Kidney (tissue), 14 donors: ENCODE results near the gene NDUFS2. TPM values are rescaled to one million over a fixed set of nuclear protein-coding genes. Genes with fewer than 3 reads are reported as not detected.

Source experiments
- DNase-seq, 5 donors: peaks; one replicate each; pipeline ENCODE4 v3.0.0-alpha.2; 2013 to 2020
- FAIRE-seq: peaks from 2 replicates; lab custom pipeline; 2012; peaks lifted over from hg19 to GRCh38; lab: Jason Lieb, UNC
- H3K27ac ChIP-seq, 2 donors: one replicate each; pipeline ENCODE4 v1.7.0; 2013; ENCODE audit warnings: low read depth in 2 of 2, low read length in 2 of 2, inconsistent platforms in 1 of 2
- H3K27me3 ChIP-seq: one replicate; pipeline ENCODE4 v1.7.1; 2013; ENCODE audit warnings: low read length, inconsistent platforms; ENCODE audit not compliant: control insufficient read depth, insufficient read depth
- H3K36me3 ChIP-seq, 3 donors: one replicate each; pipeline versions ENCODE4 v1.7.0 to v1.7.1; 2013; ENCODE audit warnings: low read length in 3 of 3, control low read depth in 1 of 3, inconsistent platforms in 1 of 3; ENCODE audit not compliant: insufficient read depth in 3 of 3, control insufficient read depth in 2 of 3
- H3K4me1 ChIP-seq, 3 donors: one replicate each; pipeline versions ENCODE4 v1.7.0 to v1.7.1; 2013; ENCODE audit warnings: low read length in 3 of 3, inconsistent platforms in 1 of 3, low read depth in 1 of 3; ENCODE audit not compliant: control insufficient read depth in 2 of 3, insufficient read depth in 2 of 3
- H3K4me3 ChIP-seq, 3 donors: one replicate each; pipeline versions ENCODE4 v1.7.0 to v1.8.1; 2013; ENCODE audit warnings: low read length in 3 of 3, control low read depth in 1 of 3, inconsistent platforms in 1 of 3
- H3K9ac ChIP-seq, 3 donors: one replicate each; pipeline versions ENCODE4 v1.7.0 to v1.7.1; 2013; ENCODE audit warnings: low read length in 3 of 3, control low read depth in 1 of 3, inconsistent platforms in 1 of 3
- H3K9me3 ChIP-seq, 3 donors: one replicate each; pipeline versions ENCODE4 v1.7.0 to v1.7.1; 2013; ENCODE audit warnings: low read length in 3 of 3, control low read depth in 1 of 3, inconsistent platforms in 1 of 3; ENCODE audit not compliant: control insufficient read depth in 2 of 3, insufficient read depth in 1 of 3
- intact Hi-C: fragments of 100-400 bp; cut with DNase I; formaldehyde crosslinking; loops from one replicate; pipeline ENCODE4 v1.11.1; 2022
- polyA plus RNA-seq: library from polyadenylated mRNA; stranded (reverse); fragments of 350-450 nt; fragmentation: Illumina TruSeq; extraction: RNeasy Lipid Tissue Mini Kit (QIAGEN cat#74804); gene quantifications from one replicate; pipeline ENCODE4 v1.2.3, GENCODE V29; 2014; ENCODE audit warnings: low read depth, low replicate concordance; ENCODE audit not compliant: insufficient read depth
- total RNA-seq: library from RNA; stranded (reverse); fragmentation: NEBNext Ultra II Directional; extraction: Animal tissue kit (Norgen Biotek cat#: 25700); gene quantifications from one replicate; pipeline ENCODE4 v1.2.1, GENCODE V29; 2021
- TF ChIP-seq, protein P1 (sequence below): IDR thresholded peaks from 3 replicates; pipeline ENCODE4 v1.5.1; 2012; ENCODE audit warnings: mild to moderate bottlenecking, moderate library complexity, borderline replicate concordance; ENCODE audit not compliant: insufficient read depth; ENCODE audit errors: extremely low read depth
- donor health status: control.
- donor health status: control.
- donor health status: control.
- donor health status: control.
- donor health status: control.
- donor health status: DM: yes; HTN: yes; CAD: no.
- donor health status: Normal renal cell carcinoma (clear cell type).

Gene NDUFS2
- total and polyA plus RNA-seq, 2 donors from 2014 or later: 92.7 to 197 TPM

DNA sequence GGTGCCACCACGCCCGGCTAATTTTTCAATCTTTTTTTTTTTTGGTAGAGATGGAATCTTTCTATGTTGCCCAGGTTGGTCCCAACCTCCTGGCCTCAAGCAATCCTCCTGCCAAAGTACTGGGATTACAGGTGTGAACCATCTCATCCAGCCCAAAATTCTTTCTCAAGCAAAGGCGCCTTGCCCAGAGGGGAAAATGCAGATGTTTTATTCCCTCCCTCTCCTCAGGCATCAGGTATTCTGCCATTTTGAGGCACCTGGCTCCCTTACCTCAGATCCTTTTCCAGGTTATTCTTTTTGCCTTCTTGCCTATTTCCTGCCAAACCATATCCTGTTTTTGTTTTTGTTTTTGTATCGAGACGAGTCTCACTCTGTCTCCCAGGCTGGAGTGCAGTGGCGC is 13.8 kb upstream of the NDUFS2 start:
- Histone ChIP-seq H3K4me1 (peaks cover 0 to 5% (median 2%) of the 10 kb centered on the region in 3 donors), H3K36me3 (no peaks in the 10 kb centered on the region), H3K27ac (no peak overlapping the region), H3K4me3 (no peak overlapping the region), H3K9me3 (no peaks in the 10 kb centered on the region), H3K27me3 (no peaks in the 10 kb centered on the region), H3K9ac (no peak overlapping the region)
- DNase-seq (no peak), FAIRE-seq (no peak)
- intact Hi-C loops: no loop called here
- TF ChIP-seq, protein P1, sequence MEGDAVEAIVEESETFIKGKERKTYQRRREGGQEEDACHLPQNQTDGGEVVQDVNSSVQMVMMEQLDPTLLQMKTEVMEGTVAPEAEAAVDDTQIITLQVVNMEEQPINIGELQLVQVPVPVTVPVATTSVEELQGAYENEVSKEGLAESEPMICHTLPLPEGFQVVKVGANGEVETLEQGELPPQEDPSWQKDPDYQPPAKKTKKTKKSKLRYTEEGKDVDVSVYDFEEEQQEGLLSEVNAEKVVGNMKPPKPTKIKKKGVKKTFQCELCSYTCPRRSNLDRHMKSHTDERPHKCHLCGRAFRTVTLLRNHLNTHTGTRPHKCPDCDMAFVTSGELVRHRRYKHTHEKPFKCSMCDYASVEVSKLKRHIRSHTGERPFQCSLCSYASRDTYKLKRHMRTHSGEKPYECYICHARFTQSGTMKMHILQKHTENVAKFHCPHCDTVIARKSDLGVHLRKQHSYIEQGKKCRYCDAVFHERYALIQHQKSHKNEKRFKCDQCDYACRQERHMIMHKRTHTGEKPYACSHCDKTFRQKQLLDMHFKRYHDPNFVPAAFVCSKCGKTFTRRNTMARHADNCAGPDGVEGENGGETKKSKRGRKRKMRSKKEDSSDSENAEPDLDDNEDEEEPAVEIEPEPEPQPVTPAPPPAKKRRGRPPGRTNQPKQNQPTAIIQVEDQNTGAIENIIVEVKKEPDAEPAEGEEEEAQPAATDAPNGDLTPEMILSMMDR: no peak

DNA sequence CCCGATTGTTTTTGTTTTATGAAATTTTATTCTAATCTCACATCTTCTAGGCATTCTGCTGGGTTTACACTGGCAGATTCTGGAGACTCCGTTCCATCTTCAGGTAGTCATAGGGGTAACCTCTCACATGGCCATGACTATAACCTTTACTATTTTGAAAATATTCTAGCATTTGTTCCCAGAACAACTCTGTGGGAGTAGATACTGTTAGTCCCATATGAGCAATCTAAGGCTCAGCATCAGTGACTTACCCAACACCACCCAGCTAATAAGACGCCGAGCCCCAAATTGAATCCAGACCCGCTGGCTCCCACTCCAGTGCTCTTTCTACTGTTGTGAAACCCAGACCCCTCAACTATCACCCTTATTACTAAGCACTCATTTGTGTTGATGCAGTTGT is 13.1 kb upstream of the NDUFS2 start:
- Histone ChIP-seq H3K4me1 (peaks cover 0 to 5% (median 2%) of the 10 kb centered on the region in 3 donors), H3K4me3 (no peak overlapping the region), H3K9me3 (no peaks in the 10 kb centered on the region), H3K27me3 (no peaks in the 10 kb centered on the region), H3K27ac (no peak overlapping the region), H3K9ac (no peak overlapping the region), H3K36me3 (no peaks in the 10 kb centered on the region)
- FAIRE-seq (no peak), DNase-seq (peak in 1 of 5 donors; percentile 14)
- TF ChIP-seq, protein P1: no peak
- intact Hi-C loops: no loop called here

DNA sequence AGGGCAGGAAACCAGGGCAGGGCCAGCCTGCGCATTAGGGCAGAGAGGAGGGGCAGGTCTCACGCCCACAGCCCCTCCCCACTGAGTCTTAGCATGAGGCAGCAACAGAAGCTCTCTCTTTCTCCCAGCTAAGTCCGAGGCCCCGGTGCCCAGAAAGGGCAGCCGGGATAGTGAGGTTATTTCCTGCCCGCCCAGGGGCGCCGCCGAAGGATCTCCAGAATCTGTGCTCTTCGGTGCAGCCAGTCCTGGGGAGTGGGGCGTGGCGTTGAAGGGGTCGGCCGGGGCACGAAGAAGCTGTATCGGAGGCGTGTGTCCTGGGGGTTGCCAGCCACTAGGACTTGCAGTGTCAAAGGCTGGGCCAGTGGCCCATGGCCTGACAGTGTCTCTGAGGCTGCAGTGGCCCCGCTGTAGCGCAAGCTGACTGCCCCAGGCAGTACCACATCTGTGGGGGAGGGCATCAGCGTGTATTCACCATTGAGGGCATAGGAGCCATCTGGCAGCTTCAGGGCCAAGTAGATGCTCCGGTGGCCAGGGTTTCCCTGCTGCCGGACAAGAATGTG is 11.1 kb upstream of the NDUFS2 start:
- H3K27ac ChIP-seq: no peak overlapping the region
- H3K9me3 ChIP-seq: no peaks in the 10 kb centered on the region
- intact Hi-C loops: no loop called here
- DNase-seq (peak in 1 of 5 donors; percentile 68), FAIRE-seq (no peak)
- no peak overlapping the region for H3K9ac ChIP-seq
- H3K36me3 ChIP-seq: peaks cover 0 to 4% (median 0%) of the 10 kb centered on the region in 3 donors
- no peaks in the 10 kb centered on the region for H3K27me3 ChIP-seq
- TF ChIP-seq, protein P1: no peak
- peaks cover 0 to 5% (median 2%) of the 10 kb centered on the region in 3 donors for H3K4me1 ChIP-seq
- no peak overlapping the region for H3K4me3 ChIP-seq
